Karpas-422 (cell line): ENCODE data around the gene GULP1. TPM values are rescaled to one million over a fixed set of nuclear protein-coding genes. Genes with fewer than 3 reads are reported as not detected.

Source experiments
- DNase-seq: peaks from one replicate; pipeline ENCODE4 v3.0.0-alpha.2; 2015
- H2AFZ ChIP-seq: fragments of 200-600 bp; sonication (generic); 2 replicates; pipeline ENCODE4 v1.6.1; 2014; ENCODE audit warnings: antibody characterized with exemption, low read length, mixed read lengths
- H3K27ac ChIP-seq: fragments of 200-600 bp; sonication (generic); 2 replicates; pipeline ENCODE4 v1.5.1; 2014; ENCODE audit warnings: mild to moderate bottlenecking, low read length, moderate library complexity
- H3K27me3 ChIP-seq: fragments of 200-600 bp; sonication (generic); 2 replicates; pipeline ENCODE4 v1.6.1; 2014; ENCODE audit warnings: low read length, mixed read lengths
- H3K36me3 ChIP-seq: fragments of 200-600 bp; sonication (generic); 2 replicates; pipeline ENCODE4 v1.6.1; 2014; ENCODE audit warnings: low read length, mixed read lengths; ENCODE audit not compliant: insufficient read depth
- H3K4me1 ChIP-seq: fragments of 200-600 bp; sonication (generic); 2 replicates; pipeline ENCODE4 v1.6.1; 2014; ENCODE audit warnings: mild to moderate bottlenecking, low read length, mixed read lengths
- H3K4me2 ChIP-seq: fragments of 200-600 bp; sonication (generic); 2 replicates; pipeline ENCODE4 v1.6.1; 2014; ENCODE audit warnings: low read length, low read depth, mild to moderate bottlenecking; ENCODE audit not compliant: poor library complexity, severe bottlenecking
- H3K4me3 ChIP-seq: fragments of 200-600 bp; sonication (generic); 2 replicates; pipeline ENCODE4 v1.5.1; 2014; ENCODE audit warnings: mild to moderate bottlenecking, antibody characterized with exemption, low read length, mixed read lengths
- H3K79me2 ChIP-seq: fragments of 200-600 bp; sonication (generic); 2 replicates; pipeline ENCODE4 v1.6.1; 2014; ENCODE audit warnings: mild to moderate bottlenecking, low read length, mixed read lengths
- H3K9ac ChIP-seq: fragments of 200-600 bp; sonication (generic); 2 replicates; pipeline ENCODE4 v1.6.0; 2014; ENCODE audit warnings: low read length
- H3K9me2 ChIP-seq: fragments of 200-600 bp; sonication (generic), shearing (Covaris generic); replicated peaks from 2 replicates; pipeline ENCODE4 v1.6.0; 2014; ENCODE audit warnings: mild to moderate bottlenecking, low read length, moderate library complexity; ENCODE audit not compliant: insufficient read depth
- H3K9me3 ChIP-seq: fragments of 300-700, 200-600 bp; sonication (generic); 2 replicates; pipeline ENCODE4 v1.6.1; 2014; ENCODE audit warnings: low read length, mixed read lengths
- H4K20me1 ChIP-seq: fragments of 200-600 bp; sonication (generic); 2 replicates; pipeline ENCODE4 v1.6.1; 2014; ENCODE audit warnings: mild to moderate bottlenecking, antibody characterized with exemption, low read length, low read depth; ENCODE audit not compliant: insufficient read depth
- total RNA-seq: library from RNA; depleted of rRNA; stranded (reverse); fragments of >200 nt; shearing (Covaris generic); gene quantifications from 2 replicates; pipeline ENCODE4 v1.2.3, GENCODE V29; 2014; ENCODE audit warnings: low replicate concordance

GULP1 gene
- total RNA-seq, 1 experiment from 2014 or later = 0.41 TPM

DNA sequence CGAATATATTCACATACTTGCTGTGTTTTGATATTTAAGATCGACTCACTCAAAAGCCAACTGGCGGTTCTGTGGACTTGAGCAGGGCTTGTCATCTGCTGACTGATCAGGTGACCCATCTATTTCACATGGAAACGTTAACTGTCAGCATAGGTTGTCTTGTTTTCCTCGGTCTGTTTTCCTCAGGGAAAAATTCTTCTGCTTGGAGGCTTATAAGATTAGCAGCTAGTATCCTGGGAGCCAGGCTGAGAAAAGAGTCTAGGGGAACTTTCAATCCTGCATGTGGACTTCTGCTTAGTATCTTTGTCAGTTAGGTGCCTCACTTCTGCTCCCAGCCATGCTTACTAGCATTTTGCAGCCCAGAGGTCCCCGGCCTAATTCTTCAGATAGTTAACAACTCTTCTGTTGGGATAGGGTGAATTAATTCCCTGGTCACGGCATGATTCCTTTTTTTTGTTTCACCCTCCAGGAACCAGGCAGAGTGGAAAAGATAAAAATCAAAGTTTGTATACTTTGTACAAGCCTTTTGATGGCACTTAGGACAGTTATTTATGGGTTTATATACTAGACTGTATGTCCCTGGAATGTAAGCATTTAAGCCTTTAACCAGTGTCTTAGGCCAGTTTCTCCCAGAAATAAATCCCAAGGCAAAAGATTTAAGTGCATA is 226.0 kb downstream of the GULP1 start:
- no peak overlapping the region for H2AFZ ChIP-seq
- no peak overlapping the region for H3K4me3 ChIP-seq
- no peak overlapping the region for H3K9ac ChIP-seq
- no peaks in the 10 kb centered on the region for H3K36me3 ChIP-seq
- no peaks in the 10 kb centered on the region for H3K79me2 ChIP-seq
- H3K4me2 ChIP-seq = no peak overlapping the region
- H3K4me1 ChIP-seq = no peaks in the 10 kb centered on the region
- H4K20me1 ChIP-seq = no peaks in the 10 kb centered on the region
- no peak for DNase-seq
- H3K27ac ChIP-seq = no peak overlapping the region
- H3K9me3 ChIP-seq = no peaks in the 10 kb centered on the region
- H3K27me3 ChIP-seq = no peaks in the 10 kb centered on the region
- no peaks in the 10 kb centered on the region for H3K9me2 ChIP-seq

- no peaks in the 10 kb centered on the region for H3K9me2 ChIP-seq
- no peak overlapping the region for H3K27ac ChIP-seq
- H3K4me2 ChIP-seq = no peak overlapping the region
- H3K36me3 ChIP-seq = no peaks in the 10 kb centered on the region
- no peaks in the 10 kb centered on the region for H3K9me3 ChIP-seq
- no peak overlapping the region for H3K9ac ChIP-seq
- no peak for DNase-seq
- no peaks in the 10 kb centered on the region for H3K4me1 ChIP-seq
- H2AFZ ChIP-seq = no peak overlapping the region
- no peak overlapping the region for H3K4me3 ChIP-seq
- H3K27me3 ChIP-seq = no peaks in the 10 kb centered on the region
- no peaks in the 10 kb centered on the region for H4K20me1 ChIP-seq
- H3K79me2 ChIP-seq = no peaks in the 10 kb centered on the region
Observed at GRCh38 chr2:188518381-188518780, 226.7 kb downstream of the GULP1 start.

DNA sequence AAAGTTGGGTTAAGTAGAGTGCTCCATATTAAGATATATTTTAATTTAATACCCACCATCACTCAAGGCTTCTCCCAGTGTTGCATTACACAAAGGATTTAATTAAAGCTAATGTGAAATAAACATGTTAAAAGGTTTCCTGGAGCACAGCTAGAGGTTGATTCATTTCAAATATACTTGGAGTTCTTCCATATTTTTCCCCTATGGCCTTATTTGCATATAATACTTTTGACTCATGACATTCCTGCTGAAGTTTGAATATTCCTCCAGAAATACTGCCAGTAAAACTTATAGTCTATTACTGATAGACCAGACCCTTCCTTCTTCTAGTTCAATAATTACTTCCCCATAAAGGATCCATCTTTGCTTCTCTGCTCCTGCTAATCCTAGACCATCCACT is 227.5 kb downstream of the GULP1 start:
- no peaks in the 10 kb centered on the region for H3K27me3 ChIP-seq
- H3K36me3 ChIP-seq = no peaks in the 10 kb centered on the region
- H3K4me1 ChIP-seq = no peaks in the 10 kb centered on the region
- no peak overlapping the region for H2AFZ ChIP-seq
- H3K27ac ChIP-seq = no peak overlapping the region
- no peak overlapping the region for H3K4me2 ChIP-seq
- no peaks in the 10 kb centered on the region for H4K20me1 ChIP-seq
- H3K9me3 ChIP-seq = no peaks in the 10 kb centered on the region
- no peaks in the 10 kb centered on the region for H3K9me2 ChIP-seq
- DNase-seq = no peak
- H3K9ac ChIP-seq = no peak overlapping the region
- no peaks in the 10 kb centered on the region for H3K79me2 ChIP-seq
- H3K4me3 ChIP-seq = no peak overlapping the region

DNA sequence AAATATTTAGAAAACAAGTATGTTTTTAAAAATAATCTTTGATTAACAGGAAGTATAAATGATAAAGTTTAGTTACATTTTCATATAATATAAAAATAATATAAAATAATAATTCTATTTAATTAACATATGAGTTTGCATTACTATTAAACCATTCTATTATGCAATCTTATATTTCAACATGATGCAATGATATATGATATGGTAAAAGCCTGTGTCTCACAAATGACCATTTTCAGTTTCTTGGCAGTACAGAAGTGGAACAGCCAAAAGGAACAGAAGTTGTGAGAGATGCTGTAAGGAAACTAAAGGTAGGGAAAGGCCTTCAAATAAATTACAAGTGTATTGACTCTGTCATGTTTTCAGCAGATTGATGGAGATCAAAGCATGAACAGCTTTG is 230.8 kb downstream of the GULP1 start:
- Histone ChIP-seq H3K9me2 (no peaks in the 10 kb centered on the region), H3K9ac (no peak overlapping the region), H3K27ac (no peak overlapping the region), H3K4me1 (no peaks in the 10 kb centered on the region), H3K9me3 (no peaks in the 10 kb centered on the region), H3K4me2 (no peak overlapping the region), H2AFZ (no peak overlapping the region), H3K4me3 (no peak overlapping the region), H4K20me1 (no peaks in the 10 kb centered on the region), H3K36me3 (no peaks in the 10 kb centered on the region), H3K27me3 (no peaks in the 10 kb centered on the region), H3K79me2 (no peaks in the 10 kb centered on the region)
- DNase-seq = no peak

DNA sequence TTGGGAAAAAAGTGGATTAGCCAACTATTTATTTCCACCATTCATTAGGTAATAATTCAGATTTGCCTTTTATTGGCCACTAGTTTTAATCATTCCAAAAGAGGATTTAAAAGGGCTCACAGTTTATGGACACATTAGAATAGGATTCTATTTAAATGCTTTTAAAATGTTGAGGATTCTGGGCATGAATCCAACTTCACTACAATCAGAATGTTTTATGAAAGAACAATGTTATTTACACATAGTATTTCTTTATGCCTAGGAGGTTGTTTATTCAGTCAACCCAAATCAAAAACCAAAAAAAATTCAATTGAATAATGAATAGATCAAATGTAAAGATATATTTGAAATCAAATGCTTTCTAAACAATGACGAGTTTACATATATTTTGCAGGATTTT is 232.2 kb downstream of the GULP1 start:
- H4K20me1 ChIP-seq = no peaks in the 10 kb centered on the region
- H2AFZ ChIP-seq = no peak overlapping the region
- H3K4me1 ChIP-seq = no peaks in the 10 kb centered on the region
- no peak overlapping the region for H3K4me3 ChIP-seq
- H3K9me3 ChIP-seq = no peaks in the 10 kb centered on the region
- no peak for DNase-seq
- H3K79me2 ChIP-seq = no peaks in the 10 kb centered on the region
- no peaks in the 10 kb centered on the region for H3K27me3 ChIP-seq
- no peak overlapping the region for H3K27ac ChIP-seq
- no peaks in the 10 kb centered on the region for H3K9me2 ChIP-seq
- H3K4me2 ChIP-seq = no peak overlapping the region
- H3K36me3 ChIP-seq = no peaks in the 10 kb centered on the region
- no peak overlapping the region for H3K9ac ChIP-seq

DNA sequence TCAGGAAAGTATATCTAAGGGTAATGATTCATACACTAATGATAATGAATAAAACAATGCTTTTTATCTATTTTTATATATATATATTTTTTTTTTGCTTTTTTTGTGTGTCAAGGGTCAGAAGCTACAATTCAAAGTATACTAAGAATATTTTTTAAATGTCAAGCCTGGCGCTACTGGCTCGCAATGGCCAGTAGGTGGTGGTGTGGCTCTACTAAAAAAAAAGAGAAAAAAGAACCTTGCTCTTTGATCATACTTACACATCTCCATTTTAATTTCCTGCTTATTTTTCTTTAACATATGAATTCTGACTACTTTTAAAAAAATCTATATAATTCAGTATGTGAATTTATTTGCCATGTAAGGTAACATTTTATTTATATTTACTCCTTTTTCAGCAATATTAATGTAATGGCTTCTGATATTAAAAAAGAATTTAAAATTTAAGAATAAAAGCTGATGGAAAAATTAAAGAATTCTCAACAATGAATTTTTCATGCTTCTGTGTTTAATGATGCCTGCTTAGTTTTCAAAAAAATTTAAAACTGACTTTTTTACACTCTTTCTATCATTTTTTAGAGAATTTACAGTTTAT is 232.9 kb downstream of the GULP1 start:
- H4K20me1 ChIP-seq = no peaks in the 10 kb centered on the region
- H3K9me2 ChIP-seq = no peaks in the 10 kb centered on the region
- H3K27me3 ChIP-seq = no peaks in the 10 kb centered on the region
- peak; percentile 85 for DNase-seq
- no peaks in the 10 kb centered on the region for H3K36me3 ChIP-seq
- no peak overlapping the region for H3K4me2 ChIP-seq
- H3K9ac ChIP-seq = no peak overlapping the region
- no peaks in the 10 kb centered on the region for H3K9me3 ChIP-seq
- no peak overlapping the region for H3K27ac ChIP-seq
- H3K4me3 ChIP-seq = no peak overlapping the region
- no peaks in the 10 kb centered on the region for H3K79me2 ChIP-seq
- H3K4me1 ChIP-seq = no peaks in the 10 kb centered on the region
- H2AFZ ChIP-seq = no peak overlapping the region

DNA sequence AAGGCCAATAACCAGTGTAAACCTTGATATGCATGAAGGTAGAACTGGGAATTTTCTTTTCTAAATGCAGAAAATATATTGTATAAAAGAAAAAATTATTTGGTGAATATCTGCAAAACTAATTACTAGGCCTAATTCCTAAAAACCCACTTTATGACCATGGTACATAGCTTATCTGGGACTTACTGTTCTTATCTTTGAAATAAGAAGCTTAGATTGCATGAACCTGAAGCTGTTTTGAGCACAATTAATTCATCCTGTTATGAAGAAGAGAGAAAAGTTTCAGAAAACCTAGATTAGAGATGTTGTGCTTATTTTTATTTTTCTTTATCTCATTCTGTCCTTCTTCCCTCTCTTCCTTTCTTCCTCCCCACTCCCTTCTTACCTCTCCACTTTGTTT is 235.0 kb downstream of the GULP1 start:
- Histone ChIP-seq H3K27ac (no peak overlapping the region), H3K27me3 (no peaks in the 10 kb centered on the region), H3K4me2 (no peak overlapping the region), H3K4me3 (no peak overlapping the region), H3K9me2 (no peaks in the 10 kb centered on the region), H3K79me2 (no peaks in the 10 kb centered on the region), H4K20me1 (no peaks in the 10 kb centered on the region), H2AFZ (no peak overlapping the region), H3K9me3 (peaks cover 3% of the 10 kb centered on the region; the same call in 1 of the 2 replicates), H3K4me1 (no peaks in the 10 kb centered on the region), H3K9ac (no peak overlapping the region), H3K36me3 (no peaks in the 10 kb centered on the region)
- no peak for DNase-seq

- H3K4me2 ChIP-seq = no peak overlapping the region
- H3K4me3 ChIP-seq = no peak overlapping the region
- no peak overlapping the region for H3K9ac ChIP-seq
Observed at GRCh38 chr2:188527141-188527540, 235.5 kb downstream of the GULP1 start.

More at GRCh38 chr2:188527141-188527540, 235.5 kb downstream of the GULP1 start:
- Histone ChIP-seq H3K9me2 (no peaks in the 10 kb centered on the region), H3K79me2 (no peaks in the 10 kb centered on the region), H3K27ac (no peak overlapping the region), H3K4me1 (no peaks in the 10 kb centered on the region), H3K9me3 (peaks cover 3% of the 10 kb centered on the region; the same call in 1 of the 2 replicates), H2AFZ (no peak overlapping the region), H3K27me3 (no peaks in the 10 kb centered on the region), H3K36me3 (no peaks in the 10 kb centered on the region), H4K20me1 (no peaks in the 10 kb centered on the region)
- DNase-seq = no peak
